A673 (cell line): ENCODE measurements around the gene MMP3. TPM values are rescaled to one million over a fixed set of nuclear protein-coding genes. Genes with fewer than 3 reads are reported as not detected.

Source experiments
- BruUV-seq: library from RNA; stranded (reverse); fragments of 400-500 nt; replicated peaks from 2 replicates; lab custom pipeline; 2021; lab: Mats Ljungman, UMichigan
- CTCF ChIA-PET: fragments of 300-600 bp; sonication (Branson Sonifier 250); formaldehyde crosslinking; loops from one replicate; lab custom pipeline; 2022; ENCODE audit warnings: antibody characterized with exemption; lab: Charles Lee
- POLR2A ChIA-PET: fragments of 300-600 bp; sonication (Branson Sonifier 250); formaldehyde crosslinking; loops from one replicate; lab custom pipeline; 2022; ENCODE audit warnings: antibody characterized with exemption; ENCODE audit not compliant: low non-redundant PET; lab: Charles Lee
- DNase-seq: peaks from one replicate; pipeline ENCODE4 v3.0.0-alpha.2; 2015; ENCODE audit warnings: low spot score
- H3K27ac ChIP-seq: fragments of 200-600 bp; sonication (generic); 2 replicates; pipeline ENCODE4 v1.5.1; 2016; ENCODE audit warnings: mixed run types, low read depth, mild to moderate bottlenecking, mixed read lengths, antibody characterized with exemption, low read length; ENCODE audit not compliant: poor library complexity, severe bottlenecking
- H3K27me3 ChIP-seq: fragments of 200-600 bp; sonication (generic); replicated peaks from 2 replicates; pipeline ENCODE4 v1.6.1; 2017; ENCODE audit warnings: mixed run types, low read depth, mild to moderate bottlenecking, mixed read lengths, antibody characterized with exemption, low read length; ENCODE audit not compliant: insufficient read depth, poor library complexity
- H3K36me3 ChIP-seq: fragments of 200-600 bp; sonication (generic); 2 replicates; pipeline ENCODE4 v1.6.1; 2016; ENCODE audit warnings: mixed run types, mild to moderate bottlenecking, mixed read lengths, antibody characterized with exemption, low read length; ENCODE audit not compliant: insufficient read depth, poor library complexity, severe bottlenecking
- H3K4me1 ChIP-seq: fragments of 200-600 bp; sonication (generic); 2 replicates; pipeline ENCODE4 v1.6.1; 2017; ENCODE audit warnings: mixed run types, mild to moderate bottlenecking, mixed read lengths, antibody characterized with exemption, low read length; ENCODE audit not compliant: insufficient read depth, poor library complexity, severe bottlenecking
- H3K4me3 ChIP-seq: fragments of 200-600 bp; sonication (generic); 2 replicates; pipeline ENCODE4 v1.5.1; 2016; ENCODE audit warnings: low read depth, mixed run types, mild to moderate bottlenecking, mixed read lengths, low read length; ENCODE audit not compliant: poor library complexity, severe bottlenecking
- H3K9me3 ChIP-seq: fragments of 200-600 bp; sonication (generic); 2 replicates; pipeline ENCODE4 v1.6.1; 2016; ENCODE audit warnings: mixed run types, low read depth, mild to moderate bottlenecking, mixed read lengths, antibody characterized with exemption, low read length; ENCODE audit not compliant: poor library complexity, severe bottlenecking
- EZH2 ChIP-seq: fragments of 200-600 bp; sonication (generic); IDR thresholded peaks from 2 replicates; pipeline ENCODE4 v1.6.1; 2017; ENCODE audit warnings: borderline replicate concordance, low read depth, mild to moderate bottlenecking, mixed read lengths, antibody characterized with exemption, low read length; ENCODE audit not compliant: poor library complexity, severe bottlenecking
- intact Hi-C: fragments of 100-400 bp; cut with micrococcal nuclease; formaldehyde crosslinking; loops from one replicate; pipeline ENCODE4 v1.10.0; 2022; ENCODE audit not compliant: unreplicated experiment
- total RNA-seq: library from RNA; stranded (reverse); gene quantifications from 2 replicates; pipeline ENCODE4 v1.2.3, GENCODE V29; 2021
- TF ChIP-seq, protein P1 (sequence below): fragments of 300-800, 200-600 bp; sonication (generic); conservative IDR thresholded peaks from 2 replicates; pipeline ENCODE4 v1.5.1; 2017; ENCODE audit warnings: low read depth, mild to moderate bottlenecking, antibody characterized with exemption, low read length, moderate library complexity, mixed read lengths

MMP3 gene
- total RNA-seq, 1 experiment from 2014 or later, result 1.3 TPM

DNA sequence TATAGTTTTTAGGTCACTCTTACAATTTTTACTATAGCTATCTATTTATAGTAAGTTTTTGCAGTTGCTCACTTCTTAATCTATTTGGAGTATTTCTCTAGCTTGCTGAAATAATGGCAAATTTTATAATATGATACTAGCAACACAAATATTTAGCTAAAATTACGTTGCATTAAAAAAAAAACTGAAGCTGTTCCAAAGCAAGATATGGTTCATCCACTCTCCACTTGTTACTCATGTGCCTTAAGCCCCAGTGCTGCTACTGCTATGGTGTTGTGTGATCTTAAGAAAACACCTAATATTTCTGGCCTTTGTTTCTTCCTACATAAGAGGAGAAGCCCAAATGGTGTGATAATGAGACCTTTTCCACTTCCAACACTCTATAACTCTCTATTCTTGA lies 479 bp downstream of the MMP3 start:
- intact Hi-C loops, result no loop called here

DNA sequence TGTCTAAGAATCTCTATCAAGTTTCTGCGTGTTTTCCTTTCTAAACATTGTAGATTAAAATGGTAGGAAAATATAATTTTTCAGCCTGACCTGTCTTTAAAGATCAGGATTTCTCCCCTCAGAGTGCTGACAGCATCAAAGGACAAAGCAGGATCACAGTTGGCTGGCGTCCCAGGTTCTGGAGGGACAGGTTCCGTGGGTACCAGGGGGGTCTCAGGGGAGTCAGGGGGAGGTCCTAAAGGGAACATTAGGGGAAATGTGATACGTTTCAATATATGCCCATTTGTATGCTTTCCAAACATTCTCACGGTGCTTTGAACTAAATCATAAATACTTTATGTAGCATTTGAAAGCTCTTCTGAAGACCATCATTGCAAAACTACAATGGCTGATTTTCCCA lies 3.4 kb downstream of the MMP3 start:
- Histone ChIP-seq H3K4me1 (peaks cover 47% of the 10 kb centered on the region), H3K27me3 (no peaks in the 10 kb centered on the region), H3K36me3 (no peaks in the 10 kb centered on the region), H3K9me3 (no peaks in the 10 kb centered on the region), H3K27ac (no peak overlapping the region), H3K4me3 (no peak overlapping the region)
- intact Hi-C loops, result no loop called here
- TF ChIP-seq, protein P1, sequence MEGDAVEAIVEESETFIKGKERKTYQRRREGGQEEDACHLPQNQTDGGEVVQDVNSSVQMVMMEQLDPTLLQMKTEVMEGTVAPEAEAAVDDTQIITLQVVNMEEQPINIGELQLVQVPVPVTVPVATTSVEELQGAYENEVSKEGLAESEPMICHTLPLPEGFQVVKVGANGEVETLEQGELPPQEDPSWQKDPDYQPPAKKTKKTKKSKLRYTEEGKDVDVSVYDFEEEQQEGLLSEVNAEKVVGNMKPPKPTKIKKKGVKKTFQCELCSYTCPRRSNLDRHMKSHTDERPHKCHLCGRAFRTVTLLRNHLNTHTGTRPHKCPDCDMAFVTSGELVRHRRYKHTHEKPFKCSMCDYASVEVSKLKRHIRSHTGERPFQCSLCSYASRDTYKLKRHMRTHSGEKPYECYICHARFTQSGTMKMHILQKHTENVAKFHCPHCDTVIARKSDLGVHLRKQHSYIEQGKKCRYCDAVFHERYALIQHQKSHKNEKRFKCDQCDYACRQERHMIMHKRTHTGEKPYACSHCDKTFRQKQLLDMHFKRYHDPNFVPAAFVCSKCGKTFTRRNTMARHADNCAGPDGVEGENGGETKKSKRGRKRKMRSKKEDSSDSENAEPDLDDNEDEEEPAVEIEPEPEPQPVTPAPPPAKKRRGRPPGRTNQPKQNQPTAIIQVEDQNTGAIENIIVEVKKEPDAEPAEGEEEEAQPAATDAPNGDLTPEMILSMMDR, result no peak
- TF ChIP-seq EZH2, result no peak
- DNase-seq, result no peak
- POLR2A ChIA-PET, result interaction anchor here (0.6 kb wide), 1 partner anchor 84 kb away, joined by 3 read pairs; no protein-coding TSS in a partner anchor
- CTCF ChIA-PET, result no interaction called here
- BruUV-seq, result no TSS peak

More for the DNA sequence above, 479 bp downstream of the MMP3 start:
- no peak for TF ChIP-seq EZH2
- TF ChIP-seq, protein P1, result no peak
- Histone ChIP-seq H3K27me3 (no peaks in the 10 kb centered on the region), H3K9me3 (no peaks in the 10 kb centered on the region), H3K4me1 (peaks cover 36% of the 10 kb centered on the region), H3K4me3 (no peak overlapping the region), H3K36me3 (no peaks in the 10 kb centered on the region), H3K27ac (no peak overlapping the region)
- BruUV-seq, result no TSS peak
- ChIA-PET POLR2A (no interaction called here), CTCF (interaction anchor here (0.5 kb wide), 1 partner anchor 275 kb away, joined by 4 read pairs; no protein-coding TSS in a partner anchor)
- no peak for DNase-seq

GRCh38 chr11:102837646-102838045 lies 5.8 kb downstream of the MMP3 start:
- POLR2A ChIA-PET, result no interaction called here
- intact Hi-C loops, result no loop called here
- Histone ChIP-seq H3K27ac (no peak overlapping the region), H3K4me3 (no peak overlapping the region), H3K9me3 (no peaks in the 10 kb centered on the region), H3K36me3 (no peaks in the 10 kb centered on the region), H3K27me3 (no peaks in the 10 kb centered on the region), H3K4me1 (peaks cover 36% of the 10 kb centered on the region)
- CTCF ChIA-PET, result no interaction called here
- peak; percentile 67 for DNase-seq
- no TSS peak for BruUV-seq
- TF ChIP-seq, protein P1, result no peak
- TF ChIP-seq EZH2, result no peak
